ENCODE measurements around the gene IRAK2.

- TF ChIP-seq CTCF (conservative IDR thresholded peaks at IDR 0.05; ENCODE audit: low read length) (no peak), EZH2phosphoT487 (IDR thresholded peaks at IDR 0.05; ENCODE audit: borderline replicate concordance, low read depth, low read length) (no peak)
These were observed 70.8 kb downstream of the IRAK2 start for GRCh38 chr3:10235551-10235950.

All from OCI-LY7 (cell line).